Measurements from ENCODE around the gene GPR61. TPM values are rescaled to one million over a fixed set of nuclear protein-coding genes. Genes with fewer than 3 reads are reported as not detected.

GPR61 gene
- total and polyA plus RNA-seq, 9 of the 15 experiments (the other 6 are each of a cell fraction or from before 2014, with no cell fraction given) = 0.04 to 1.1 (median 0.25) TPM; not detected in 4

DNA sequence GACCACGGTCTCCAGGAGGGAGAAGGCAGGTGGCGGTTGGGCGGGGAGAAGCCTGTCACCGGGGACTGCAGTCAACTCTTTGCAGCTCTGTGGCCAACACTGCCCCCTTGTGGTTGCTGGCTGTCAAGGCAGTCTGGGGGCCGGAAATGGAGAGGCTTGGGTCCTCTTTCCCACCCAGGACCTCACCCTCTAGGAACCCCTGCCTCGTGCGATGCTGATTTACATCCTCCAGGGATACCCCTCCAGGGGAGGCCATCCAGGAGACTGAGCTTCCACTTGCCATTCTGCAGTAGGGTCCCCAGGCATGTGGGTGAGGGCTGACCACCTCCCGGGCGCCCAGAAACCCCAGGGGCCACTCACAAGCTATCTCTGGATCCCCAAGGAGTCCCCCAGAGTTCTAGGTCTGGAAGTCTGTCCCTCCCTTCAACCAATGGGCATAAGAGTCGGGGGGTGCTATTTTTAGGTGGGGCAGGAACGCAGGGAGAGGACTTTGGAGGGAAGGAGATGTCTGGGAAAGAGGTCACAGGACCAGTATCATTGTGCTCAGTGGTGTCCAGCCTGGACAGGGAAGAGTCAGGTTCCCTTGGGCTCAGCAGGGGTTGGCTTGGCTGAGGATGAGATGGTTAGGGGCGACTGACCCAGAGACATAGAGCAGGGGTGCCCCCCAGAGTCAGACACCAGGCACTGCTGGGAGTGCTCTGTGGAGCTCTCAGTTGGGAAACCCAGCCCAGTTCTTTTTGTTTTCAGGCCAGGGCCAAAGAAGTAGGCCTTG is 7.1 kb upstream of the GPR61 start (continued):
- TF ChIP-seq, protein P1, sequence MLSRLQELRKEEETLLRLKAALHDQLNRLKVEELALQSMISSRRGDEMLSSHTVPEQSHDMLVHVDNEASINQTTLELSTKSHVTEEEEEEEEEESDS (CRISPR knock-in tag; IDR thresholded peaks at IDR 0.05) = no peak
- TF ChIP-seq, protein P2, sequence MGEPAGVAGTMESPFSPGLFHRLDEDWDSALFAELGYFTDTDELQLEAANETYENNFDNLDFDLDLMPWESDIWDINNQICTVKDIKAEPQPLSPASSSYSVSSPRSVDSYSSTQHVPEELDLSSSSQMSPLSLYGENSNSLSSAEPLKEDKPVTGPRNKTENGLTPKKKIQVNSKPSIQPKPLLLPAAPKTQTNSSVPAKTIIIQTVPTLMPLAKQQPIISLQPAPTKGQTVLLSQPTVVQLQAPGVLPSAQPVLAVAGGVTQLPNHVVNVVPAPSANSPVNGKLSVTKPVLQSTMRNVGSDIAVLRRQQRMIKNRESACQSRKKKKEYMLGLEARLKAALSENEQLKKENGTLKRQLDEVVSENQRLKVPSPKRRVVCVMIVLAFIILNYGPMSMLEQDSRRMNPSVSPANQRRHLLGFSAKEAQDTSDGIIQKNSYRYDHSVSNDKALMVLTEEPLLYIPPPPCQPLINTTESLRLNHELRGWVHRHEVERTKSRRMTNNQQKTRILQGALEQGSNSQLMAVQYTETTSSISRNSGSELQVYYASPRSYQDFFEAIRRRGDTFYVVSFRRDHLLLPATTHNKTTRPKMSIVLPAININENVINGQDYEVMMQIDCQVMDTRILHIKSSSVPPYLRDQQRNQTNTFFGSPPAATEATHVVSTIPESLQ (CRISPR knock-in tag; IDR thresholded peaks at IDR 0.05) = no peak
- TF ChIP-seq ZNF184 (CRISPR knock-in tag; IDR thresholded peaks at IDR 0.05) (no peak), KLF1 (tag; IDR thresholded peaks at IDR 0.05) (no peak), EWSR1 (IDR thresholded peaks at IDR 0.05; ENCODE audit: borderline replicate concordance, low read depth, partially characterized antibody) (no peak), ZNF354B (CRISPR knock-in tag; IDR thresholded peaks at IDR 0.05) (no peak), POLR2A (conservative IDR thresholded peaks at IDR 0.05) (no peak), EP300 (IDR thresholded peaks at IDR 0.05; ENCODE audit: low read length) (no peak), ZNF274 (IDR thresholded peaks at IDR 0.05; ENCODE audit: borderline replicate concordance, low read depth, low read length) (no peak), CBX5 (IDR thresholded peaks at IDR 0.05; ENCODE audit: borderline replicate concordance, low read depth) (no peak), PRPF4 (IDR thresholded peaks at IDR 0.05; ENCODE audit: insufficient read depth, low read depth, low read length, poor library complexity, severe bottlenecking) (no peak), BCOR (IDR thresholded peaks at IDR 0.05) (no peak), MIER1 (IDR thresholded peaks at IDR 0.05; ENCODE audit: low read depth) (peak; percentile 60; the same call in 1 of the 2 replicates), ZBTB8A (IDR thresholded peaks at IDR 0.05; ENCODE audit: partially characterized antibody) (no peak)
- TF ChIP-seq, protein P3, sequence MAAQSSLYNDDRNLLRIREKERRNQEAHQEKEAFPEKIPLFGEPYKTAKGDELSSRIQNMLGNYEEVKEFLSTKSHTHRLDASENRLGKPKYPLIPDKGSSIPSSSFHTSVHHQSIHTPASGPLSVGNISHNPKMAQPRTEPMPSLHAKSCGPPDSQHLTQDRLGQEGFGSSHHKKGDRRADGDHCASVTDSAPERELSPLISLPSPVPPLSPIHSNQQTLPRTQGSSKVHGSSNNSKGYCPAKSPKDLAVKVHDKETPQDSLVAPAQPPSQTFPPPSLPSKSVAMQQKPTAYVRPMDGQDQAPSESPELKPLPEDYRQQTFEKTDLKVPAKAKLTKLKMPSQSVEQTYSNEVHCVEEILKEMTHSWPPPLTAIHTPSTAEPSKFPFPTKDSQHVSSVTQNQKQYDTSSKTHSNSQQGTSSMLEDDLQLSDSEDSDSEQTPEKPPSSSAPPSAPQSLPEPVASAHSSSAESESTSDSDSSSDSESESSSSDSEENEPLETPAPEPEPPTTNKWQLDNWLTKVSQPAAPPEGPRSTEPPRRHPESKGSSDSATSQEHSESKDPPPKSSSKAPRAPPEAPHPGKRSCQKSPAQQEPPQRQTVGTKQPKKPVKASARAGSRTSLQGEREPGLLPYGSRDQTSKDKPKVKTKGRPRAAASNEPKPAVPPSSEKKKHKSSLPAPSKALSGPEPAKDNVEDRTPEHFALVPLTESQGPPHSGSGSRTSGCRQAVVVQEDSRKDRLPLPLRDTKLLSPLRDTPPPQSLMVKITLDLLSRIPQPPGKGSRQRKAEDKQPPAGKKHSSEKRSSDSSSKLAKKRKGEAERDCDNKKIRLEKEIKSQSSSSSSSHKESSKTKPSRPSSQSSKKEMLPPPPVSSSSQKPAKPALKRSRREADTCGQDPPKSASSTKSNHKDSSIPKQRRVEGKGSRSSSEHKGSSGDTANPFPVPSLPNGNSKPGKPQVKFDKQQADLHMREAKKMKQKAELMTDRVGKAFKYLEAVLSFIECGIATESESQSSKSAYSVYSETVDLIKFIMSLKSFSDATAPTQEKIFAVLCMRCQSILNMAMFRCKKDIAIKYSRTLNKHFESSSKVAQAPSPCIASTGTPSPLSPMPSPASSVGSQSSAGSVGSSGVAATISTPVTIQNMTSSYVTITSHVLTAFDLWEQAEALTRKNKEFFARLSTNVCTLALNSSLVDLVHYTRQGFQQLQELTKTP (IDR thresholded peaks at IDR 0.05; ENCODE audit: low read depth in 1 of 2, partially characterized antibody in 2 of 2) = no peak
- TF ChIP-seq, protein P4, sequence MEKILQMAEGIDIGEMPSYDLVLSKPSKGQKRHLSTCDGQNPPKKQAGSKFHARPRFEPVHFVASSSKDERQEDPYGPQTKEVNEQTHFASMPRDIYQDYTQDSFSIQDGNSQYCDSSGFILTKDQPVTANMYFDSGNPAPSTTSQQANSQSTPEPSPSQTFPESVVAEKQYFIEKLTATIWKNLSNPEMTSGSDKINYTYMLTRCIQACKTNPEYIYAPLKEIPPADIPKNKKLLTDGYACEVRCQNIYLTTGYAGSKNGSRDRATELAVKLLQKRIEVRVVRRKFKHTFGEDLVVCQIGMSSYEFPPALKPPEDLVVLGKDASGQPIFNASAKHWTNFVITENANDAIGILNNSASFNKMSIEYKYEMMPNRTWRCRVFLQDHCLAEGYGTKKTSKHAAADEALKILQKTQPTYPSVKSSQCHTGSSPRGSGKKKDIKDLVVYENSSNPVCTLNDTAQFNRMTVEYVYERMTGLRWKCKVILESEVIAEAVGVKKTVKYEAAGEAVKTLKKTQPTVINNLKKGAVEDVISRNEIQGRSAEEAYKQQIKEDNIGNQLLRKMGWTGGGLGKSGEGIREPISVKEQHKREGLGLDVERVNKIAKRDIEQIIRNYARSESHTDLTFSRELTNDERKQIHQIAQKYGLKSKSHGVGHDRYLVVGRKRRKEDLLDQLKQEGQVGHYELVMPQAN (IDR thresholded peaks at IDR 0.05; ENCODE audit: borderline replicate concordance) = 0 out of 2 replicates have a peak, but pooled peaks have one; percentile 33

All from K562 (cell line).